Mammary epithelial cell (primary cell): ENCODE data around the gene CLCNKB.

Experiments used
- CTCF ChIP-seq, 2 donors: IDR thresholded peaks in 1 of 2; conservative IDR thresholded peaks in 1 of 2; 2 replicates each; pipeline ENCODE4 v1.5.1; 2011 to 2012; ENCODE audit warnings: inconsistent platforms in 2 of 2, low read length in 2 of 2, mild to moderate bottlenecking in 2 of 2, control low read depth in 1 of 2, low read depth in 1 of 2; ENCODE audit not compliant: insufficient read depth in 1 of 2; ENCODE audit errors: extremely low read depth in 1 of 2
- EZH2 ChIP-seq: IDR thresholded peaks from 2 replicates; pipeline ENCODE4 v1.6.1; 2012; ENCODE audit warnings: low read length, inconsistent platforms, borderline replicate concordance

- no peak for TF ChIP-seq CTCF (conservative IDR thresholded peaks at IDR 0.05 in 1 of 2, IDR thresholded peaks at IDR 0.05 in 1 of 2; ENCODE audit: extremely low read depth in 1 of 2, insufficient read depth in 1 of 2, low read depth in 1 of 2, low read length in 2 of 2)
- no peak for TF ChIP-seq EZH2
Measured at GRCh38 chr1:16087733-16088132, 44.2 kb downstream of the CLCNKB start.
